ENCODE results near the gene COMP.

- TF ChIP-seq ZNF274 (IDR thresholded peaks at IDR 0.05; ENCODE audit: low read depth, low read length) (no peak), YY1 (IDR thresholded peaks at IDR 0.05; ENCODE audit: insufficient read depth, insufficient read length) (no peak)
Observed at GRCh38 chr19:18776288-18776594, 14.9 kb downstream of the COMP start.

All from NT2/D1 (cell line).